AG09309 (cell line): ENCODE results near the gene ADCY6.

Experiments
- DNase-seq: peaks from one replicate; pipeline ENCODE4 v3.0.0-alpha.2; 2010; ENCODE audit warnings: low read depth
- H3K4me3 ChIP-seq: 2 replicates; pipeline ENCODE4 v1.5.1; 2011; ENCODE audit warnings: mild to moderate bottlenecking, low read depth, low read length, moderate library complexity; ENCODE audit not compliant: control insufficient read depth
- TF ChIP-seq, protein P1 (sequence below): IDR thresholded peaks from 2 replicates; pipeline ENCODE4 v1.5.1; 2011; ENCODE audit warnings: mild to moderate bottlenecking, low read depth, low read length, inconsistent platforms; ENCODE audit not compliant: insufficient read depth, control insufficient read depth; ENCODE audit errors: missing control alignments

Gene ADCY6

GRCh38 chr12:48773686-48774085 is 15.2 kb downstream of the ADCY6 start:
- no peak for DNase-seq
- TF ChIP-seq, protein P1, sequence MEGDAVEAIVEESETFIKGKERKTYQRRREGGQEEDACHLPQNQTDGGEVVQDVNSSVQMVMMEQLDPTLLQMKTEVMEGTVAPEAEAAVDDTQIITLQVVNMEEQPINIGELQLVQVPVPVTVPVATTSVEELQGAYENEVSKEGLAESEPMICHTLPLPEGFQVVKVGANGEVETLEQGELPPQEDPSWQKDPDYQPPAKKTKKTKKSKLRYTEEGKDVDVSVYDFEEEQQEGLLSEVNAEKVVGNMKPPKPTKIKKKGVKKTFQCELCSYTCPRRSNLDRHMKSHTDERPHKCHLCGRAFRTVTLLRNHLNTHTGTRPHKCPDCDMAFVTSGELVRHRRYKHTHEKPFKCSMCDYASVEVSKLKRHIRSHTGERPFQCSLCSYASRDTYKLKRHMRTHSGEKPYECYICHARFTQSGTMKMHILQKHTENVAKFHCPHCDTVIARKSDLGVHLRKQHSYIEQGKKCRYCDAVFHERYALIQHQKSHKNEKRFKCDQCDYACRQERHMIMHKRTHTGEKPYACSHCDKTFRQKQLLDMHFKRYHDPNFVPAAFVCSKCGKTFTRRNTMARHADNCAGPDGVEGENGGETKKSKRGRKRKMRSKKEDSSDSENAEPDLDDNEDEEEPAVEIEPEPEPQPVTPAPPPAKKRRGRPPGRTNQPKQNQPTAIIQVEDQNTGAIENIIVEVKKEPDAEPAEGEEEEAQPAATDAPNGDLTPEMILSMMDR = no peak

GRCh38 chr12:48771588-48772112 is 17.2 kb downstream of the ADCY6 start:
- no peak for DNase-seq

More at GRCh38 chr12:48773686-48774085, 15.2 kb downstream of the ADCY6 start:
- H3K4me3 ChIP-seq = no peak overlapping the region

GRCh38 chr12:48770756-48771155 is 18.1 kb downstream of the ADCY6 start:
- TF ChIP-seq, protein P1 = no peak
- no peak for DNase-seq
- no peak overlapping the region for H3K4me3 ChIP-seq

More at GRCh38 chr12:48771588-48772112, 17.2 kb downstream of the ADCY6 start:
- no peak overlapping the region for H3K4me3 ChIP-seq
- TF ChIP-seq, protein P1 = no peak

DNA sequence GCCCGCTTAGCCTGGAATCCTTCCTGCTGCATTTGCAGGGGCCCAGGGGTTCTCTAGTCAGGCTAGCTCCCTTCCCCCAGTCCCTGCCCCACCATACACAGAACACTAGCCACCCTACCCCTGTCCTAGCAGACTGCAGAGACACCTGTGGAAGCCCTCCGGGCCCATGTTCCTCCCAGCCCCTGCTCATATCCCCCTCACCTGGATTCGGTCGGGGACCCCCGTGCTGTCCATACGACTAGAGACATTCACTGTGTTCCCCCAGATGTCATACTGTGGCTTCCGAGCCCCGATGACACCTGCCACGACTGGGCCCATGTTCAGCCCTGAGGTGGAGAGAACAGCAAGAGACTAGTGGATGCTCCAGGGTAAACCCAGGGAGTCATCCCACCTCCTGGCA is 20.2 kb downstream of the ADCY6 start:
- no peak for DNase-seq
- TF ChIP-seq, protein P1 = no peak
- H3K4me3 ChIP-seq = no peak overlapping the region

DNA sequence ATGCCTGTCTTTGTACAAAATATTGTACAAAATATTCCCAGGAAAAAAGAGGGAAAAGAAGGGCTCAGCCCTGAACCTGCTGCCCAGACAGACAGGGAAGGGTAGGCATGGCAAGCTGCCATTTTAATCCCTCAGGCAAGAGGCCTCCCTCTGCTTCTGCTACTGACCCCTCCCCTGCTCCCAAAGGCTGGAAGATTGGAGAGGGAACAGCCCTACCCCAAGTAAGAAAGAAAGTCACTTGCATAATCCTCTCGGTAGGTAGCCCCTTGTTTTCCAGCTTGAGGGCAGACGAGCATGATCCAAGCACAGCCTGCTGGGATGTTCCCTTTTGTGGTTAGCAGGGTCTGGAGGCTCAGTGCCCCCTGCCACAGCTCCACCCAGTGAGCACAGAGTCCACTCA is 20.7 kb downstream of the ADCY6 start:
- TF ChIP-seq, protein P1 = no peak
- H3K4me3 ChIP-seq = no peak overlapping the region
- DNase-seq = no peak

GRCh38 chr12:48767521-48767920 is 21.4 kb downstream of the ADCY6 start:
- TF ChIP-seq, protein P1 = no peak
- DNase-seq = no peak
- no peak overlapping the region for H3K4me3 ChIP-seq

- TF ChIP-seq, protein P1 = no peak
Measured at GRCh38 chr12:48767047-48767446, 21.8 kb downstream of the ADCY6 start.

More at GRCh38 chr12:48767047-48767446, 21.8 kb downstream of the ADCY6 start:
- H3K4me3 ChIP-seq = no peak overlapping the region
- no peak for DNase-seq
